ENCODE data around the gene MZB1.

MZB1 gene

DNA sequence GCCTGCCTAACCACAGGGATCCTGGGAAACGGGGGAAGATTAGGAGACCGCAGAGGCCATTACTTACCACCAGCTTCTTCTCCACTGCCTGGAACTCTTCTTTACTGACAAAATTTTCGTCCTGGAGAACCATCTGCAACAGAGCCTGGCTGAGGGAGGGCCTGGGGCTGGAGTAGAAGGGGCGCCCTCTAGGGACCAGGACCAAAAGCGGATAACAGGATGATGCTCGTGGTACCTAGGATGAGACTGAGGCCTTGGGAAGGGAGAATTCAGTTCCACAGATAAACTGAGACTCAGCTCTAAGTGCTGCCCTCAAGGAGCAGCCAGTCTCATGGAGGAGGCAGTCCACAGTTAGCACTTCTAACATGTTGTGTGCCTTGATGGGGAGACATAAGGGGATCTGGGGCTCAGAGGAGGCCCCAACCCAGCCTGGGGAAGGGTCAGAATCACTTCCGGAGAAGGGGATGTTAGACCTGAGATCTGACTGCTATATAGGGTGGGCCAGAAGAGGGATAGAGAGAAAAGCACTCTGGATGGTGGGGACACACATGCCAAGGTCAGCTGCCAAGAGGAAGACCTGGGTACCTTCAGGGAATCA lies 12.9 kb upstream of the MZB1 start:
- Histone ChIP-seq H3K36me3 (ENCODE audit: control insufficient read depth, insufficient read depth, low read length) (no peaks in the 10 kb centered on the region), H3K9me3 (ENCODE audit: control insufficient read depth, low read length) (no peaks in the 10 kb centered on the region), H3K4me3 (ENCODE audit: insufficient read depth, low read depth, low read length, poor library complexity, severe bottlenecking) (no peak overlapping the region), H3K4me1 (ENCODE audit: control insufficient read depth, insufficient read depth, low read length, poor library complexity, severe bottlenecking) (peaks cover 8% of the 10 kb centered on the region), H3K27me3 (replicated peaks; ENCODE audit: control insufficient read depth, insufficient read depth, low read length, poor library complexity, severe bottlenecking) (no peaks in the 10 kb centered on the region), H3K27ac (ENCODE audit: insufficient read depth, low read length, poor library complexity, severe bottlenecking) (no peak overlapping the region)
- DNase-seq, result no peak

DNA sequence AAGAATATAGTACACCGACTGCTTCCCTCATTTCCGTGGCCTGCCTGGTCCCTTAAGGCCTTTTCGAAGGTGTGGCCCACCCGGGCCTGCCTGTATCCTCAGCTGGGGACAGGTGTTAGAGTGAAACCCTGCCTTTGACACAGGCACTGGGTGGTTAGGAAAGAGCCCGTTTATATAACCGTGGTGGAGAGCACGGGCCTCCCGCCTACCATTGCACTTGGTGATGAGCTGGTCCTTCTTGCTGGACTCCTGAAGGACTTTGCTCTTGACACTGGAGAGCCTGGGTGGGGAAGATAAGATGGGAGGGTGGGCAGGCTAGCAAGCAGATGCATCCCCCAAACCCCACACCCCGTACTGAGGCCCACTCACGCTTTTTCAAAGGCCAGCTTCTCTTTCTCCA lies 11.8 kb upstream of the MZB1 start:
- H3K4me3 ChIP-seq (ENCODE audit: insufficient read depth, low read depth, low read length, poor library complexity, severe bottlenecking), result no peak overlapping the region
- no peaks in the 10 kb centered on the region for H3K36me3 ChIP-seq (ENCODE audit: control insufficient read depth, insufficient read depth, low read length)
- no peak overlapping the region for H3K27ac ChIP-seq (ENCODE audit: insufficient read depth, low read length, poor library complexity, severe bottlenecking)
- H3K9me3 ChIP-seq (ENCODE audit: control insufficient read depth, low read length), result no peaks in the 10 kb centered on the region
- DNase-seq, result no peak
- H3K4me1 ChIP-seq (ENCODE audit: control insufficient read depth, insufficient read depth, low read length, poor library complexity, severe bottlenecking), result peaks cover 8% of the 10 kb centered on the region
- H3K27me3 ChIP-seq (replicated peaks; ENCODE audit: control insufficient read depth, insufficient read depth, low read length, poor library complexity, severe bottlenecking), result no peaks in the 10 kb centered on the region

DNA sequence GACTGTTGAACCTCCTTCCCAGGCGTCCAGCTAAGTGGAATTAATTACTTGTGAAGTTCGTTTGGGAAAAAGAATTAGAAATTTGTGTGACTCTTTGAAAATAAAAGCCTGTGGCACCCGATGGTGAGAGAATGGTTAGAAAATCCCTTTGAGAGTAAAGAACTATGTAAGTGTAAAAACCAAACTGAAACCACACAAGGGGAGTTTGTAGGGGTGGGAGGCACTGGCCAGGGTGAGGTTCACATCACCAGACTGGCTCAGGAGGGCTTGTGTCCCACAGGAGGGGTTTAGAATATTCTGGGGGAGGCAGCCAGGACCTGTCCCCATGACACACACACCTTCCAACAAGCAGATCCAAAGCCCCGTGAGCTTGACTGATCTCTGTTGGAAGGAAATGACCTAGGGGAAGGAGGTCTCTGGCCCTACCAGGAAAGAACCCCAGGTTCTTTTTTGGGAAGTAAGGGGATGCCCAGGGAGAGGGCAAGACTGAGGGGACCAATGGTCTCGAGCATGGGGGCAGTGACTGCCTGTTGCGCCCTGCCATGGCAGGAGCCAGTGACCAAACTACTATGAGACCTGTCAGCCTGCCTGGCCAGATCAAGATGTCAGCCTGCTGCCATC lies 9.9 kb upstream of the MZB1 start:
- DNase-seq, result no peak
- peaks cover 6% of the 10 kb centered on the region for H3K4me1 ChIP-seq (ENCODE audit: control insufficient read depth, insufficient read depth, low read length, poor library complexity, severe bottlenecking)
- no peak overlapping the region for H3K27ac ChIP-seq (ENCODE audit: insufficient read depth, low read length, poor library complexity, severe bottlenecking)

DNA sequence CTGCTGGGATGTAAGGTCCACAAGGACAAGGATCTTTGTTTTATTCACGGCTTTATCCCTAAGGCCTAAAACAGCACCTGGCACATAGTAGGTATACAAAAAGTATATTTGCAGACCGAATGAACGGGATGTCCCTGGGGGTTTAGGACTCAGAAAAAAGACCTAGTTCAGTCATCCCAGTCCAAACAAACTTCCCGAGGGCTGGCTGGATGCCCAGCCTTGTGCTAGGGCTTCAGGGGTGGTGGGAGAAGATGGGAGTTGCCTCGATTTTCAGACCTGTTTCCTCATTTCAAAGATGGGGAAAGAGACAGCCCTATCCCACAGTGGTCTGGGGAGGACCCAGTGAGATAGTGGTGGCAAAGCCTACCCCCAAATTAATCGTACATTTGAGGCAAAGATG lies 8.2 kb upstream of the MZB1 start:
- H3K27me3 ChIP-seq (replicated peaks; ENCODE audit: control insufficient read depth, insufficient read depth, low read length, poor library complexity, severe bottlenecking), result no peaks in the 10 kb centered on the region
- no peaks in the 10 kb centered on the region for H3K9me3 ChIP-seq (ENCODE audit: control insufficient read depth, low read length)
- DNase-seq, result no peak
- H3K27ac ChIP-seq (ENCODE audit: insufficient read depth, low read length, poor library complexity, severe bottlenecking), result no peak overlapping the region
- no peak overlapping the region for H3K4me3 ChIP-seq (ENCODE audit: insufficient read depth, low read depth, low read length, poor library complexity, severe bottlenecking)
- H3K4me1 ChIP-seq (ENCODE audit: control insufficient read depth, insufficient read depth, low read length, poor library complexity, severe bottlenecking), result peaks cover 16% of the 10 kb centered on the region
- no peaks in the 10 kb centered on the region for H3K36me3 ChIP-seq (ENCODE audit: control insufficient read depth, insufficient read depth, low read length)

More for the DNA sequence above, 9.9 kb upstream of the MZB1 start:
- Histone ChIP-seq H3K36me3 (ENCODE audit: control insufficient read depth, insufficient read depth, low read length) (no peaks in the 10 kb centered on the region), H3K27me3 (replicated peaks; ENCODE audit: control insufficient read depth, insufficient read depth, low read length, poor library complexity, severe bottlenecking) (no peaks in the 10 kb centered on the region), H3K4me3 (ENCODE audit: insufficient read depth, low read depth, low read length, poor library complexity, severe bottlenecking) (no peak overlapping the region), H3K9me3 (ENCODE audit: control insufficient read depth, low read length) (no peaks in the 10 kb centered on the region)

DNA sequence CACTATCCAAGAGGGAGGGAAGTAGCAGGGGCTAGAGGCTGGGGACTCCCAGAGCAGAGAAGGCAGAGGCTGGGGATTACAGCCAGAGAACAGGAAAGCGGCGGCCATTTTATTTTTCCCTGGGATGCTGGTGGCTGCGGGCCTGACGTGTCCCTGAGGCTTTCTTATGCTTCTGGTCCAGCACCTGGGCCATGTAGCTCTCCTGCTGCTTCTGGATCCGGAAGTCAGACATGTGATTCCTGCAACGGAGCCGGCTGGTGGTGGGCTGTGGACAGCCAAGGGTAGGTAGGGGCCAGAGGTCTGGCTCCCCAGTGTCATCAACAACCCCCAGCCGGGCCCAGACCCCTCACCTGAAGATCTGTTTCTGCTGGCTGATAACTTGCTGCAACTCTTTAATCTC lies 7.0 kb upstream of the MZB1 start:
- Histone ChIP-seq H3K27me3 (replicated peaks; ENCODE audit: control insufficient read depth, insufficient read depth, low read length, poor library complexity, severe bottlenecking) (no peaks in the 10 kb centered on the region), H3K27ac (ENCODE audit: insufficient read depth, low read length, poor library complexity, severe bottlenecking) (no peak overlapping the region), H3K36me3 (ENCODE audit: control insufficient read depth, insufficient read depth, low read length) (no peaks in the 10 kb centered on the region), H3K9me3 (ENCODE audit: control insufficient read depth, low read length) (no peaks in the 10 kb centered on the region), H3K4me1 (ENCODE audit: control insufficient read depth, insufficient read depth, low read length, poor library complexity, severe bottlenecking) (peaks cover 24% of the 10 kb centered on the region), H3K4me3 (ENCODE audit: insufficient read depth, low read depth, low read length, poor library complexity, severe bottlenecking) (no peak overlapping the region)
- DNase-seq, result no peak

DNA sequence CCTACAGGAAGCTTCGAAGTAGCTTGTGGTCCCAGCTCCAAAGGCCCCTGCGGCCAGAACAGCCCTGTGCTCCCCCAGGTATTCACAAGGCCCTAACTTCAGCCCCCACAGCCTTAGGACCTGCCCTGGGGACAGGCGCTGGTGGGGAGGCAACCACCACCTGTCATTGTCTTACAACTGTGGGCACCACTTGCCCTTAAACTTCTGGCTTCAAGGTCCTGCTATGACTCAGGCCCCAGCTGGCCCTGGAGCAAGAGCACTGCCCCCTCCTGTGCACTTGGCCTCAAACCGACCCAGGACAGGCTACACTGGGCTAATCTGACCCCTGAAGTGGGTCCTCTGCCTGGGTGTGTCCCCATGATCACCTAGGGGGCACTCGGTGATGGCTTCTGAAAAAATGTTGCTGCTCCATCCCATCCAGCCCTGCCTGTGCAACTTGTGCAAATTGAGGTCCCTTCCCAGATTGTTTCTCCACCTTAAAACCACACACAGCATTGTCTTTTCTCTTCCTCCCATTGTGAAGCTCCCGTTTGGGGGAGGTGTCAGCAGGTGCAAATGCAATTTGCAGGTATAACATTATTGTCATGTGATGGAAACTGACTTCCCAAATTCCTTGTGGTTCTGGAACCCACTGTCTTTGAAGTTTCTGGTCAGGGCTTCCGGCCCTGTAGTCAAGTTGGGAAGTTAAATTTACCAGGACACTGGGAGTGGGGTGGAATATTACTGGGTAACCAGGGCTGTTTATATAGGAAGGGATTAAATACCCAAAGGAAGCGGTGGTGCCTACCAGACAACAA lies 6.3 kb upstream of the MZB1 start:
- Histone ChIP-seq H3K4me1 (ENCODE audit: control insufficient read depth, insufficient read depth, low read length, poor library complexity, severe bottlenecking) (peaks cover 30% of the 10 kb centered on the region), H3K4me3 (ENCODE audit: insufficient read depth, low read depth, low read length, poor library complexity, severe bottlenecking) (no peak overlapping the region), H3K9me3 (ENCODE audit: control insufficient read depth, low read length) (no peaks in the 10 kb centered on the region), H3K27me3 (replicated peaks; ENCODE audit: control insufficient read depth, insufficient read depth, low read length, poor library complexity, severe bottlenecking) (no peaks in the 10 kb centered on the region), H3K27ac (ENCODE audit: insufficient read depth, low read length, poor library complexity, severe bottlenecking) (no peak overlapping the region), H3K36me3 (ENCODE audit: control insufficient read depth, insufficient read depth, low read length) (no peaks in the 10 kb centered on the region)
- no peak for DNase-seq

DNA sequence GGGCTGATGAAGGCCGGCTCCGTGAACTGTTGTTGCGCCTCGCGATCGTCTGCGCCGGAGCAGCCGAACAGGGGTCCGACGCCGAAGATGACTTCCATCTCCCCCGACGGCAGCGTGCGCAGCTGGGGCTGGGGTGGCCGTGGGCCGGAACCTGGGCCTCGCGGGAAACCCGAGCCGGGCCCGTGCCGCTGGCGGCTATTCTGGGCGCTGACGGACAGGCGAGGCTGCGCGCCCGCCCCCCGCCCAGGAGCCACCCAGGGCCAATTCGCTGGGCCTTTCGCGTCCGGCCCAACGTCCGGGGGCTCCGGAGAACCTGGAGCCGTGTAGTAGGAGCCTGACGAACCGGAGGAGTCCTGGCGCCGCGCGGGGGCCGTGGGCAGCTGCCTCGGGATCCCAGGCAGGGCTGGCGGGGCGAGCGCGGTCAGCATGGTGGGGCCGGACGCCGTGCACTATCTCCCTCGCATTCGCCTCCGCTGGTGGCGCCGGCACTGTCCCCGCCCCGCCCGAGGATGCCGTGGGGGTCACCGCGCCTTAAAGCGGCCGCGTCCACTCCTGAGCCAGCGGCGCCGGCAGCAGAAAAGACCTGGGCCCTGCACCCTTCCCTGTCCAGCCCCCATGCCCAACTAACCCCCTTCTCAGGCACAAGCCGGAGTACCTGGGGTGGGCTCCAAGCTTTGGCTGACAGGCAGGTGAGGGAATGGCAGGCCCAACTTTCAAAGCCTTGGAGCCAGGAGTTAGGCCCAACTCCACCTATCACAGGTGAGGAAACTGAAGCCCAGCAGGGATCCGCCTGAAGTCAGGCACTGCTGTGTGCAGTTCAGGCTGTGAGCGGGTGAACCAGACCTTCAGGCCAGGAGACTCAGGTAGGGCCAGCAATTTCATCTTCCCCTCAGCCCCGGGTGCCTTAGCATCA lies 5.2 kb upstream of the MZB1 start, which contains the start of gene PROB1:
Gene PROB1, minus strand, starts transcription at position 451 of the 913 bp plus-strand sequence. Its CDS starts 23 bp downstream, at position 428.
- Histone ChIP-seq H3K27ac (ENCODE audit: insufficient read depth, low read length, poor library complexity, severe bottlenecking) (no peak within 1 kb of the TSS), H3K4me3 (ENCODE audit: insufficient read depth, low read depth, low read length, poor library complexity, severe bottlenecking) (peak within 1 kb of the TSS; percentile 87), H3K9me3 (ENCODE audit: control insufficient read depth, low read length) (no peaks in the 10 kb centered on the region), H3K36me3 (ENCODE audit: control insufficient read depth, insufficient read depth, low read length) (no peaks in the 10 kb centered on the region), H3K4me1 (ENCODE audit: control insufficient read depth, insufficient read depth, low read length, poor library complexity, severe bottlenecking) (peaks cover 42% of the 10 kb centered on the region), H3K27me3 (replicated peaks; ENCODE audit: control insufficient read depth, insufficient read depth, low read length, poor library complexity, severe bottlenecking) (no peaks in the 10 kb centered on the region)
- DNase-seq, result no peak

DNA sequence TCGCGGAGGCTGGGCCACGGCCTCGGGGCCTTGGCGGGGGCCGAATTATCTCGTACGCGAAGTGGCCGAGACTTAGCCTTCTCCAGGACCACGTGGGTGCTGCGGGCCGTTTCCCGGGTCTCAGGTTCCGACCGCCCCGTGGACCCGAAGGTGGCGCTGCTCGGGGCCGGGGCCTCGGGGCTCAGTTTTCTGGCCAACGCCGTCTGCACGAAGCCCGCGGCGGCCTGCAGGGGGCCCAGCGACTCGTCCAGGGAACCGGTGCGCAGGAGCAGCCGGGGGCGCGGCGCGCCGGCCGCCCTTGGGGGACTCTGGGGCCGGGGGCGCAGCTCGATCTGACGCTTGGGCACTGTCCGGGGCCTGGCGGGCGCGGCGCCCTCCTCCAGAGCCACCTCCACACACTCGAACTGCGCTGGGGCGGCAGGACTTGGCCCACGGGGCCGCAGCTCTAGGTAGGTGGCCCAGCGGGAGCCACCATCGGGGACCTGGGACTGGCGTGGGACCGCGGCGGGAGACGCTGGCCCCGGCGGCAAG lies 4.5 kb upstream of the MZB1 start:
- Histone ChIP-seq H3K36me3 (ENCODE audit: control insufficient read depth, insufficient read depth, low read length) (no peaks in the 10 kb centered on the region), H3K4me1 (ENCODE audit: control insufficient read depth, insufficient read depth, low read length, poor library complexity, severe bottlenecking) (peaks cover 44% of the 10 kb centered on the region), H3K27ac (ENCODE audit: insufficient read depth, low read length, poor library complexity, severe bottlenecking) (no peak overlapping the region), H3K27me3 (replicated peaks; ENCODE audit: control insufficient read depth, insufficient read depth, low read length, poor library complexity, severe bottlenecking) (no peaks in the 10 kb centered on the region), H3K9me3 (ENCODE audit: control insufficient read depth, low read length) (no peaks in the 10 kb centered on the region), H3K4me3 (ENCODE audit: insufficient read depth, low read depth, low read length, poor library complexity, severe bottlenecking) (peak overlapping the region; percentile 87)
- peak in 1 of 3 donors; percentile 39 for DNase-seq

DNA sequence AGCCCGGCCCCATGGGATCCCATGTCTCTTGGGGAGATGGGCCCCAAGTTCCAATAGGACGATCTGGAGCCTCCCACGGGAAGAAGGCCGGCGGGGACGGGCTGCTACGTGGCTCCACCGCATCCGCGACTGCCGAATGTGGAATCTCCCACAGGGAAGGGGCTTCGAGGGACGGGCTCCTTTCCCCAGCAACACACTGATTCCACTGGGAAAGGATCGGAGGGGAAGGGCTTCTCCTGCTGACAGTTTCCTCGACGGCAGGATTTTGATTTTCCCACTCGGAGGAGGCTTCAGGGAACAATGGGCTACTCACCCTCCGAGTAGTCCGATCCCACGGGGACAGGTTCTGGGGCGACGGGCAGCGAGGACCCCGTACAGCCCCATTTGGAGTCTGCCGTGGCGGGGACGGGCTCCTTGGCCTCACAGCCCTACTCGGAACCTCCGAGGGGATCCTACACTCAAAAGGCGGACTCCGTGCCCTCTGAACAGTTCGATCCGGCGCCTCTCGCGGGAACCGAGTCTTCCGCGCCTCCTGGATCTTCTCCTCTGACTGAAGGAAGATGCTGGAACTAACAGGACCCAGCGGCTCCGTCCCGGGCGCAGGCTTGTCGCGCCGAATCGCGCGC lies 3.9 kb upstream of the MZB1 start:
- no peak for DNase-seq
- Histone ChIP-seq H3K9me3 (ENCODE audit: control insufficient read depth, low read length) (no peaks in the 10 kb centered on the region), H3K36me3 (ENCODE audit: control insufficient read depth, insufficient read depth, low read length) (no peaks in the 10 kb centered on the region), H3K27ac (ENCODE audit: insufficient read depth, low read length, poor library complexity, severe bottlenecking) (no peak overlapping the region), H3K4me1 (ENCODE audit: control insufficient read depth, insufficient read depth, low read length, poor library complexity, severe bottlenecking) (peaks cover 44% of the 10 kb centered on the region), H3K27me3 (replicated peaks; ENCODE audit: control insufficient read depth, insufficient read depth, low read length, poor library complexity, severe bottlenecking) (no peaks in the 10 kb centered on the region), H3K4me3 (ENCODE audit: insufficient read depth, low read depth, low read length, poor library complexity, severe bottlenecking) (peak overlapping the region; percentile 87)

Measured in effector memory CD4-positive, alpha-beta T cell (primary cell).